GM23248 (cell line): ENCODE results near the gene LEF1.

Source experiments
- EZH2 ChIP-seq: fragments of 200-600 bp; sonication (generic); IDR thresholded peaks from 2 replicates; pipeline ENCODE4 v1.6.1; 2018; ENCODE audit warnings: antibody characterized with exemption, mild to moderate bottlenecking; ENCODE audit not compliant: insufficient read depth, poor library complexity, severe bottlenecking
- EZH2phosphoT487 ChIP-seq: fragments of 200-600 bp; sonication (generic); IDR thresholded peaks from 2 replicates; pipeline ENCODE4 v1.6.1; 2018; ENCODE audit warnings: antibody characterized with exemption, moderate library complexity, mild to moderate bottlenecking, low read depth; ENCODE audit not compliant: insufficient read depth

- no peak for TF ChIP-seq EZH2
- TF ChIP-seq EZH2phosphoT487: no peak
These were observed 81.3 kb downstream of the LEF1 start for GRCh38 chr4:108087293-108087967.
